Measurements from ENCODE around the gene RNF138. TPM values are rescaled to one million over a fixed set of nuclear protein-coding genes. Genes with fewer than 3 reads are reported as not detected.

RNF138 gene
- total RNA-seq (10 to 100 TPM in 4 of 5 donors, not detected in 1; 11.2 to 42.2 (median 22.1) TPM), polyA plus RNA-seq (10 to 100 TPM in 2 of 3 donors, 1 to 10 TPM in 1; 8.5 to 16.0 (median 12.4) TPM)
- long read RNA-seq, donor 1, partial matches to known transcripts, result 0 of 2 reads
- long read RNA-seq, donor 1, other reads (novel, unspliced or antisense), result 0 of 2 reads
- long read RNA-seq, donor 2, partial matches to known transcripts, result 0 of 2 reads
- long read RNA-seq, donor 2, other reads (novel, unspliced or antisense), result 0 of 2 reads
- long read RNA-seq, donor 3, partial matches to known transcripts, result 0 of 2 reads
- long read RNA-seq, donor 3, other reads (novel, unspliced or antisense), result 0 of 2 reads
- long read RNA-seq, donor 4, partial matches to known transcripts, result 0 of 1 reads
- long read RNA-seq, donor 4, other reads (novel, unspliced or antisense), result 0 of 1 reads
- long read RNA-seq, donor 5, partial matches to known transcripts, result 7 of 10 reads
- long read RNA-seq, donor 5, other reads (novel, unspliced or antisense), result 0 of 10 reads
- long read RNA-seq, donor 6, transcript RNF138-202 (8 exons, 3,570 nt), result major isoform, 8 of 8 reads
- long read RNA-seq, donor 6, partial matches to known transcripts, result 0 of 8 reads
- long read RNA-seq, donor 6, other reads (novel, unspliced or antisense), result 0 of 8 reads
- long read RNA-seq, donor 7, partial matches to known transcripts, result 0 of 2 reads
- long read RNA-seq, donor 7, other reads (novel, unspliced or antisense), result 0 of 2 reads
- long read RNA-seq, donor 8, partial matches to known transcripts, result 5 of 8 reads
- long read RNA-seq, donor 8, other reads (novel, unspliced or antisense), result 0 of 8 reads
- long read RNA-seq, donor 9, result 0 reads
- long read RNA-seq, donor 10, partial matches to known transcripts, result 0 of 1 reads
- long read RNA-seq, donor 10, other reads (novel, unspliced or antisense), result 0 of 1 reads

DNA sequence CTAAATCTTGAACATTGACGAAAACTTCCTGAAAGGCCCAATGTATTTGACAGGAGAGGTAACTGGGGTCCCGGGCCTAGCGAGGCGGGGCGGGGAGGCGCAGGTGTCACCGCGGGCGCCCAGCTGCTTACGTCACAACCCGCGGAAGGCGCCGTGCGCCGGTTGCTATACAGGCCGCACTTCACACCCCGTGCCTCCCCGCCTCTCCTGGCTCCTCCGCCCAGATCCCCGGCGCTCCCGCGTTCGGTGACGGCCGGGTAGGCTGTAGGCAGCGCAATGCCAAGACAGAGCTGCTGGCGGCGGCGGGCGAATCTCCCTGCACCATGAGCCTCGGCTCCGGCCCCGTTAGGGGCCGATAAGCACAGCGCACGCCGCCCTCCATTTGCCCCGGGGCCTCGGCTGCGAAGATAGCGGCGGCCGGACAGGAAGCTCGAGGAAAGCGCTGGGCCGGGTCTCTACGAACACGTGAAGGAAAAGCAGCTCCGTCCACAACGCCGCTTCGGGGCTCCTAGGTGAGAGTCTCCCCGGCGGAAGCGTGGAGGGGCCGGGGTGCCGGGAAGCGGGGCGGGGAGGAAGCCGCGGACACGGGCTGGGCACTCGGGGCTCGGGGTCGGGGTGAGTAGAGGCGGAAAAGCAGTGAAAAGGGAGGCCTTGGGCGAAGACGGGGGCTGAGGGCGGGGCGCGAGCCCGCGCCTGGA is at the start of gene RNF138:
RNF138 (plus strand) TSS at position 151 of the 698 bp plus-strand sequence. CDS start 903 bp downstream, outside the sequence.
- peak in 1 of 4 donors; percentile 20 for TF ChIP-seq POLR2A (IDR thresholded peaks at IDR 0.05)
- TF ChIP-seq, protein P1, sequence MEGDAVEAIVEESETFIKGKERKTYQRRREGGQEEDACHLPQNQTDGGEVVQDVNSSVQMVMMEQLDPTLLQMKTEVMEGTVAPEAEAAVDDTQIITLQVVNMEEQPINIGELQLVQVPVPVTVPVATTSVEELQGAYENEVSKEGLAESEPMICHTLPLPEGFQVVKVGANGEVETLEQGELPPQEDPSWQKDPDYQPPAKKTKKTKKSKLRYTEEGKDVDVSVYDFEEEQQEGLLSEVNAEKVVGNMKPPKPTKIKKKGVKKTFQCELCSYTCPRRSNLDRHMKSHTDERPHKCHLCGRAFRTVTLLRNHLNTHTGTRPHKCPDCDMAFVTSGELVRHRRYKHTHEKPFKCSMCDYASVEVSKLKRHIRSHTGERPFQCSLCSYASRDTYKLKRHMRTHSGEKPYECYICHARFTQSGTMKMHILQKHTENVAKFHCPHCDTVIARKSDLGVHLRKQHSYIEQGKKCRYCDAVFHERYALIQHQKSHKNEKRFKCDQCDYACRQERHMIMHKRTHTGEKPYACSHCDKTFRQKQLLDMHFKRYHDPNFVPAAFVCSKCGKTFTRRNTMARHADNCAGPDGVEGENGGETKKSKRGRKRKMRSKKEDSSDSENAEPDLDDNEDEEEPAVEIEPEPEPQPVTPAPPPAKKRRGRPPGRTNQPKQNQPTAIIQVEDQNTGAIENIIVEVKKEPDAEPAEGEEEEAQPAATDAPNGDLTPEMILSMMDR (IDR thresholded peaks at IDR 0.05), result no peak
- TF ChIP-seq EP300 (IDR thresholded peaks at IDR 0.05), result no peak
- peak; percentile 77 to 90 (median 81) for TF ChIP-seq POLR2AphosphoS5 (IDR thresholded peaks at IDR 0.05)
- Histone ChIP-seq H3K36me3 (peaks cover 0 to 9% (median 2%) of the 10 kb centered on the region in 4 donors), H3K27ac (peak within 1 kb of the TSS; percentile 98 to 100 (median 99)), H3K4me3 (peak within 1 kb of the TSS; percentile 92 to 99 (median 92)), H3K27me3 (no peaks in the 10 kb centered on the region), H3K9me3 (no peaks in the 10 kb centered on the region), H3K4me1 (peaks cover 16 to 41% (median 35%) of the 10 kb centered on the region in 4 donors)
- intact Hi-C loops (cut with DNase I; ENCODE audit: low total_unique reads), result loop anchor here (10.0 kb wide), 1 partner anchor 147 kb away; the partner anchor contains the start of gene TRAPPC8
- 0 to 2% (median 1%) methylated on average over 29 to 75 of the region's 75 CpGs for WGBS, 5 donors
- peak; percentile 93 to 96 for DNase-seq

DNA sequence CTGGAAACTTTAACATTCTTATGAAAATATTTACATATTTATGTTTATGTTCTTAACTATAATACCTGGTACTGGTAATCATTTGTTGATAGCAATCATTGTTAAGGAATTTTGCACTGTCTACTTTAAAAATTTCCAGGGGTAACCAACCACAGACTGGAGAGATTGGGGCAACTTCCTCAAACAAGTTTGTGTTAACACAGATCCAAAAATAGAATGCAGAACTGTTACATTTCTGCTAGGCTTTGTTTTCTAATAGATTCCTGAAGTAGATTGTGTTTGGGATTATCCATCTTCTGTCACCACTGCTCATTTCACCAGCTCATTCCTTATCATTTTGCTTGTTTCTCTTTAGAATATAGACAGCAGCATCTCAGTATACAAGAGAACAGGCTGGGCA is 49.3 kb upstream of the RNF138 start:
- Histone ChIP-seq H3K27me3 (no peaks in the 10 kb centered on the region), H3K27ac (no peak overlapping the region), H3K9me3 (no peaks in the 10 kb centered on the region), H3K4me1 (peaks cover 0 to 27% (median 3%) of the 10 kb centered on the region in 4 donors), H3K4me3 (no peak overlapping the region), H3K36me3 (peaks cover 3 to 28% (median 17%) of the 10 kb centered on the region in 4 donors)
- intact Hi-C loops (cut with DNase I; ENCODE audit: low total_unique reads), result no loop called here
- DNase-seq, result no peak
- TF ChIP-seq, protein P1 (IDR thresholded peaks at IDR 0.05), result no peak
- TF ChIP-seq POLR2AphosphoS5 (IDR thresholded peaks at IDR 0.05), result no peak
- TF ChIP-seq EP300 (IDR thresholded peaks at IDR 0.05), result no peak

- H3K9me3 ChIP-seq, result no peaks in the 10 kb centered on the region
- no peaks in the 10 kb centered on the region for H3K27me3 ChIP-seq
- H3K4me1 ChIP-seq, result peaks cover 0 to 32% (median 7%) of the 10 kb centered on the region in 4 donors
- TF ChIP-seq POLR2AphosphoS5 (IDR thresholded peaks at IDR 0.05) (no peak), EP300 (IDR thresholded peaks at IDR 0.05) (no peak), POLR2A (IDR thresholded peaks at IDR 0.05) (no peak)
- TF ChIP-seq, protein P1 (IDR thresholded peaks at IDR 0.05), result no peak
- H3K4me3 ChIP-seq, result no peak overlapping the region
- intact Hi-C loops (cut with DNase I; ENCODE audit: low total_unique reads), result no loop called here
- peak in 1 of 2 donors; percentile 48 for DNase-seq
- peak overlapping the region in 4 of 5 donors; percentile 7 to 63 (median 44) for H3K27ac ChIP-seq
- 64 to 88% (median 79%) methylated on average over 4 of the region's 4 CpGs for WGBS, 5 donors
- peaks cover 0 to 11% (median 2%) of the 10 kb centered on the region in 4 donors for H3K36me3 ChIP-seq
Measured at GRCh38 chr18:32048507-32049091, 43.1 kb upstream of the RNF138 start.
